GM19025 (cell line): ENCODE results near the gene ACER3.
"Not testable (repeated sequence)": the region's sequence is repeated elsewhere in the genome, so short reads cannot be mapped to it uniquely, and the experiment has no call there.

Experiments used
- ATAC-seq: cut with Tn5 transposase; IDR thresholded peaks from one replicate; pipeline ENCODE4 v1.9.1; 2021; ENCODE audit warnings: mild to moderate bottlenecking, low read depth, moderate library complexity; ENCODE audit not compliant: unreplicated experiment

Gene ACER3

DNA sequence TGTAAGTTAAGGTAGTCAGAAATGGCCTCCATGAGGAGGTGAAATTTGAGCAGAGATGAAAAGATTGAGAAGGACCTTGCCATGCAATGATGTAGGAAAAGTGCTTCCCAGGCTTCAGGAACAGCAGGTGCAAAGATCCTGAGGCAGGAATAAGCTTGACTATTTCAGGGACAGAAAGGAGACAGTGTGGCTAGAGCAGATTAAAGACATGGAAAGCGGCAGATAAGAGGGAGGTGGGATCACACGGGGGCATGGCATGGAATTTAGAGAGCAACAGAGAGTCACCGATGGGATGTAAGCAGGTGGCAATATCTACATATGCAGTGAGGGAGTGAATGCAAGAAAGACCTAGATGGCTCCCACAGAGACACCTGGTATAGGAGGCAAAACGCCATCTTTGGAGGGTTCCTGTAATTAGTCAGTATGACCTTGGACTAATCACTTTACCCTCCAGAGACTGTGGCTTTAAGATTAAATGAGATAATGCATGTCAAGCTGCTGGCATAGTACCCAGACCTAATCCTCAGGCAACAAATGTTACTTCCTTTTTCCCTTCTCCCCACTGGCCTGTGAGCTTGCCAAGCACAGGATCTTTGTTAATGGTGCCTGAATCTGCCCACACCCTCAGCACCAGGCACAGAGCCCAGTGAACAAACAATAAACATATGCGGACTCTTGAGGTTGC lies 24.6 kb upstream of the ACER3 start:
- ATAC-seq = no peak

- no peak for ATAC-seq
Measured at GRCh38 chr11:76836613-76837291, 24.0 kb upstream of the ACER3 start.

DNA sequence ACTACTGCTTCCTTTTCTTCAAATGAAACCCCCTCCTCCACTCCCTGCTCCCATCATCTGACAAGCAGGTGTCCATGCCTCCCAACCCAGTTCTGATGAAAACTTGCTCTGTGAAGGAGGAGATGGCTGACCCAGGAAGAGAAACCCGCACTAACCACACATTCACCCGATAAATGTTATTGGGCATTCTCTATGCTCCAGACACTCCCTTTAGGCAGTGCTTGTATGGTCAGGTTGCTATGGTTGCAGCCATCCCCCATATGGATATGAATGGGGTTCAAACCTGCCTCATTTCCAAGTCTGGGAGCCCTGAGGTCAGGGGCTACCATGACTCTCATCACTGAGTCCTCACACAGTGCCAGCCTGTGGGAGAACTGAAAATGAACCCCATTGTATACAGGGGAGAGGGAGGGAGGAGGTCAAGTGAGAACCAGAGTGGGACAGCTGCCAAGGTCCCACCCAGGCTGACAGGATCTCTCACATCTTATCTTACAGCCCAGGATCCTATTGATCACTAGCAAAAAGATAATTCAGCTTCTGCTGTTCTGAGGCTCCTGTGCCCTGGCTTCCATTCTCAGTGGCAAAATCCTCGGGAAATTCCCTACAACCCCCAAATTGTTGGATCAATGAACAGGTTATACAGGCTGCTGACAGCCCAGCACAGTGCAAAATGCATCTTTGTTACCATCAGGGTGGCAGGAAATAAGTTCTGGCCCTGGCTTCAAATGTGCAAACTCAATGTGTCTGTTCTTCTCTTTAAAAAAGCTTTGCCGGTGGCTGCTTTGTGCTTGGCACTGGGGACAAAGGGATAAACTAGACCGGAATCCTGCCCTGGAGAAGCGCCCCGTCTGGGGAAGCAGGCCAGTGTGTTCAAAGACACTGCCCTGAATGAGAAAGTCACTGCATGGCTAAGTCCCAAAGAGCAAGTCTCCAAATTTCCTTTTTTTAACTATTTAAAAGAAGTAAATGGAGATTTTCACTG lies 22.7 kb upstream of the ACER3 start:
- ATAC-seq = no peak

DNA sequence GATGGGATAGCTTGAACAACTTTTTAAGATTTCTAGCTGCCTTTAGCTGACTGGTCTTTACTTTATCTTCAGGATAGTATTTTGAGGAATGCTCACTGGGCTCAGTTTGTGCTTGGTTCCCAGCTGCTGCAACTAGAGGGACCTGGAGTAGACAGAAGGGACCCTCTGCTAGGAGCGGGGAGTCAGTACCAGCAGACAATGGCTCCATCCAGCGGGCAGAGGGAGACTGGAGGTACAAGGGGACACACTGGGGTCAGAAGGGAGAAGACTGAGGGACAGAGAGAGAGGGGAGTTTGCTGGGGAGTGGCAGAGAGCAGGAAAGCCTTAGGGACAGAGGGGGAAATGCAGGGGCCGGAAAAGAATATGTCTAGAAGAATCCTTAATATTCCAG lies 22.0 kb upstream of the ACER3 start:
- no peak for ATAC-seq

DNA sequence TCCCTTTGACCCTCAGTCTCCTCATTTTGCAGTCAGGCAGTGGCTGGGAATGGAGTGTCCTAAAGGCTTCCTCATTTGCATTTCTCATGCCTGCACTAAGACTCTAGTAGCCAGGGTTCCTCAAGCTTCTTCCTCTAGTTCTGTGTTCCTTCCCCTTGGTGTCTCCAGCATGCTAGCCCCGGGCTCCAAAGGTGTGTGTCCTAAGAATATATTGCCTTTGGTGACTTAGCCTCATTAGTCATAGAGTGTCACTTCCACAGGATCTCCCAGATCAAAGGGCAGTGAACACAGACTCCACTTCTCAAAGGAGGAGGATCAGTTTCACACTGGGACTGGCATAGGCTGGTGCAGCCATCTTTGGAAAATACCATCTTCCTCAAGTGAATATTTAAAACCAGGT lies 21.4 kb upstream of the ACER3 start:
- ATAC-seq = no peak

- no peak for ATAC-seq
Measured at GRCh38 chr11:76841923-76842452, 18.7 kb upstream of the ACER3 start.

DNA sequence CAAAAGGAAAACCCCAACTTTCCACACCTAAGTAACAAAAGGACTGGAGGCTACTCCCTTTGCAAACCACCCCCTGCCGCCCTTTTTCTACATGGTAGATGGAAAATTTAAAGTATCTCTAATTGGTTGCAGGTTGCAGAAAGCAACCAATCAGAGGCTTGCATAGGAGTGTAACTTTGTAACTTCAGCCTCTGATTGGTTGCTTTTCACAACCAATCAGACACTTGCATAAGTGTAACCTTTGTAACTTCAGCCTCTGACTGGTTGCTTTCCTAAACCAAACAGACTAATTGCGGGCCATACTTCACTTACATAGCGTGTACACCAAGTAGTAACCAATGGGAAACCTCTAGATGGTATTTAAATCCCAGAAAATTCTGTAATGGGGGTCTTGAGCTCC lies 16.8 kb upstream of the ACER3 start:
- no peak for ATAC-seq

- ATAC-seq = no peak
Measured at GRCh38 chr11:76844511-76844910, 16.2 kb upstream of the ACER3 start.

DNA sequence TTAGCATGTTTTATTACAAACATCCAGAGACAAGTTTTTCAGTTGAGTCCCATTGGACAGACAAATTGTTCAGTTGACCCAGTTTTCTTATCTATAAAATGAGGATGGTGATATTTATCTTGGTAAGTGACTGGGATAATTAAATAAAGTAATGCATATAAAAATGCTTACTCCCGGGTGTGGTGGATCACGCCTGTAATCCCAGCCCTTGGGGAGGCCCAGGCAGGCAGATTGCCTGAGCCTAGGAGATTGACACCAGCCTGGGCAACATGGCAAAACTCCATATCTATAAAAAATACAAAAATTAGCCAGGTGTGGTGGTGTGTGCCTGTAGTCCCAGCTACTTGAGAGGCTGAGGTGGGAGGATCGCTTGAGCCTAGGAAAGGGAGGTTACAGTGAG lies 15.6 kb upstream of the ACER3 start:
- ATAC-seq = no peak

DNA sequence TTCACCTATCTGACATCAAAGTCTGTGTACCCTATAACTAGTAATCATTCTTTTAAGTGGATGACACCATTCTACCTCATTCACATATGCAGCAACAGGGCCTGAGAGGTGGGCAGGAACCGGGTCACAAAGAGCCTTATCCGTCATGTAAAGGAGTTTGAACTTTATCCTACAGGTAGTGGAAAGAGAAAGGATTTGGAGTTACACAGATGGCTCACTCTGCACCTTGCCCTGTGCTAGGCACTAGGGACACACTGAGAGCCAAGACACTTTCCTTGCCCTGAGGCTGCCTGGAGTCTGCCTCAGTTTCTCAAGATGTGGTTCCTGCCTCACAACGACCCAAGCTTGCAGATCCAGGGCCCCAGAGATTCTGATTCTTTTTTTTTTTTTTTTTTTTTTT lies 14.3 kb upstream of the ACER3 start:
- no peak for ATAC-seq

DNA sequence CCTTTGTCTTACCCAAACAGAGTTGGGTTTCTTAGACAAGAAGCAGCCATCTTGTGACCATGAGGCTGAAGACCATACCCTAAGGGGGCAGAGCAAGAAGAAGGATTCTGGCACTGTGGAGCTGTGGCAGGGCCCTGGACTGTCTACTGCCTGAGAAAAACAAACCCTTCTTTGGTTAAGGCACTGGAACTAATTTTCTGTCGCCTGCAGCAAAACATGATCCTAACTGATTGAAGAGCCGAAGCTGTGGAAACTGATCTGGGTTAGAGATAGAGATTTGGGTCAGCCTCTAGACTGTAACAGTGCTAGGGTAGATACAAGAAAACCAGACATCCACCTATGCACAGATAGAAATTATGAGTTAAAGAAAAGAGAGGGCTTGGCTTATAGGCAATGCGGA lies 11.3 kb upstream of the ACER3 start:
- ATAC-seq = no peak

GRCh38 chr11:76850130-76850529 lies 10.6 kb upstream of the ACER3 start:
- ATAC-seq = no peak

GRCh38 chr11:76850815-76851214 lies 9.9 kb upstream of the ACER3 start:
- no peak for ATAC-seq

DNA sequence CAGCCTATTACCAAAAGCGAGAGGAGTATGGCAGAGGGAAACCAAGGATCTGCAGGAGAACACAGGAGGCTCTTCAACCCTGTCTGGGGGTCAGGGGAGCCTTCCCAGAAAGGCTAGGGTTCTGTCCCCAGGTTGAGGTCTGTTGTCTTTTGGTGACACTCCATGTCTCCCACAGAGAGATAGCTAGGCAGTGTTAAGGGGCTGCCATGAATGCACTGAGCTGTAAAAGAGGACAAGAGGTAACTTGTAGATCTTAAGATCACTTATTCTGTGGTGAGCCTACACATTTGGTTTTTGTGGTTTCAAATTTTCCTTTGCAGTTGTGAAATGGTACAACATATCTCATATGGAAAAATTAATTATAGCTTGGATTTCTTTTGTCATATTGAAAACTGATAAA lies 6.0 kb upstream of the ACER3 start:
- no peak for ATAC-seq

DNA sequence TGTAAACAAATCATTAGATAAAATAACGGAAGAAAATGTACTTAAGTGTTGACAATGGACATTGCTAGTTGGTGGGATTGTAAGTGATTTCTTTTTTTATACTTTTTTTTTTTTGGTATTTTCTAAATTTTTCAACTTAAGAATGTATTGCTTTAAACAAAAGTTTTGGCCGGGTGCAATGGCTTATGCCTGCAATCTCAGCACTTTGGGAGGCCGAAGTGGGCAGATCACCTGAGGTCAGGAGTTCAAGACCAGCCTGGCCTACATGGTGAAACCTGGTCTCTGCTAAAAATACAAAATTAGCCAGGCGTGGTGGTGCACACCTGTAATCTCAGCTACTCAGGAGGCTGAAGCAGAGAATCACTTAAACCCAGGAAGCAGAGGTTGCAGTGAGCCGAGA lies 5.0 kb upstream of the ACER3 start:
- not testable (repeated sequence) for ATAC-seq

GRCh38 chr11:76856106-76856505 lies 4.6 kb upstream of the ACER3 start:
- no peak for ATAC-seq

DNA sequence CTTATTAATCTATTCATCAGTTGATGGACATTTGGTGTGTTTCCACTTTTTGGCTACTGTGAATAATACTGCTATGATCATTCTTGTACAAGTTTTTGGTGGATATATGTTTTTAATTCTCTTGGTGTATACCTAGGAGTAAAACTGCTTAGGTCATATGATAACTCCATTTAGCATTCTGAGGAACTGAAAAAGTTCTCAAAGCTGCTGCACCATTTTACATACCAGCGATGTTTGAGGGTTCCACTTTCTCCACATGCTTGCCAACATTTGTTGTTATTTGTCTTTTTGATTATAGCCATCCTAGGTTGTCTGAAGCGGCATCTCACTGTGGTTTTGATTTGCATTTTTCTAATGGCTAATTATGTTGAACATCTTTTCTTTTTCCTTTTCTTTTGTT lies 4.1 kb upstream of the ACER3 start:
- ATAC-seq = no peak

GRCh38 chr11:76857781-76858410 lies 2.8 kb upstream of the ACER3 start:
- ATAC-seq = no peak

DNA sequence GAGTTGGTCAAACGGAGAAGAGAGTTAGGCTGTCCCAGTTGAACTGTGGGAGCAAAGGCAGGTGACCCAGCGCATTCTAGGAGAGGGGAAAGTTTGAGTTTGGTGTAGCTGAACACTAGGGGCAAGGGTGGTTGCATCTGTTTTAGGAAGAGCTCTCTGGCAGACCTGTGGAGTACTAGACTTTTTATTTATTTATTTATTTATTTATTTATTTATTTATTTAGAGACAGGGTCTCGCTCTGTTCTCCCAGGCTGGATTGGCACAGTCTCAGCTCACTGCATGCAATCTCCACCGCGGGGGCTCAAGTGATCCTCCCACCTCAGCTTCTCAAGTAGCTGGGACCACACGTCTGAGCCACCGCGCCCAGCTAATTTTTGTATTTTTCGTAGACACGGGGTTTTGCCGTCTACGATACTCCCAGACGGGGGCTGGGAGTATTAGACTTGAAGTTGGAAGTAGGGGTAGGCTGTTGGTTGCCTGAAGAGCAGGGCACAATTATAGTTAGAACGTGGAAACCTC lies 950 bp upstream of the ACER3 start:
- no peak for ATAC-seq

- ATAC-seq = no peak
Measured at GRCh38 chr11:76861490-76861953, 804 bp downstream of the ACER3 start.
